GM12801 (cell line): ENCODE results near the gene ROBO1.

Source experiments
- CTCF ChIP-seq: IDR thresholded peaks from one replicate; pipeline ENCODE4 v1.5.1; 2011; ENCODE audit warnings: control low read depth; ENCODE audit not compliant: insufficient read length; ENCODE audit errors: extremely low read depth

ROBO1 gene

GRCh38 chr3:79233431-79234060, 534.3 kb downstream of the ROBO1 start:
- no peak for TF ChIP-seq CTCF

DNA sequence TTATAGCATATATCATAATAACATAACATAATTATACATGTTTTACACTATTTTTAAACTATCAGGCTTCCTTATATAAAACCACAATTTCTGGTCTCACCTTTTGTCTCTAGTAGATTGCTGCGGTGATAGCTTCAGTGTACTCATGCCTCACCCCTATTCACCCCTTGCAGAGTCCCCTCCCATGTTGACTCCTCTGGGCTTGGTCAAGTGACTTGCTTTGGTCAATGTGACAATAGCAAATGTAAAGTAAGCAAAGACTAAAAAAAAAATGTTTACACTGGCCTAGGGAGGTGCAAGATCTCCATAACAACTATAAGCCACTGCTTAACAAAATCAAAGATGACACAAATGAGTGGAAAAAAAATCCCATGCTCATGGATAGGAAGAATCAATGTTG, 537.5 kb downstream of the ROBO1 start:
- TF ChIP-seq CTCF: no peak

GRCh38 chr3:79217096-79217495, 550.7 kb downstream of the ROBO1 start:
- no peak for TF ChIP-seq CTCF

- TF ChIP-seq CTCF: no peak
These were observed 552.5 kb downstream of the ROBO1 start for GRCh38 chr3:79215286-79215685.

DNA sequence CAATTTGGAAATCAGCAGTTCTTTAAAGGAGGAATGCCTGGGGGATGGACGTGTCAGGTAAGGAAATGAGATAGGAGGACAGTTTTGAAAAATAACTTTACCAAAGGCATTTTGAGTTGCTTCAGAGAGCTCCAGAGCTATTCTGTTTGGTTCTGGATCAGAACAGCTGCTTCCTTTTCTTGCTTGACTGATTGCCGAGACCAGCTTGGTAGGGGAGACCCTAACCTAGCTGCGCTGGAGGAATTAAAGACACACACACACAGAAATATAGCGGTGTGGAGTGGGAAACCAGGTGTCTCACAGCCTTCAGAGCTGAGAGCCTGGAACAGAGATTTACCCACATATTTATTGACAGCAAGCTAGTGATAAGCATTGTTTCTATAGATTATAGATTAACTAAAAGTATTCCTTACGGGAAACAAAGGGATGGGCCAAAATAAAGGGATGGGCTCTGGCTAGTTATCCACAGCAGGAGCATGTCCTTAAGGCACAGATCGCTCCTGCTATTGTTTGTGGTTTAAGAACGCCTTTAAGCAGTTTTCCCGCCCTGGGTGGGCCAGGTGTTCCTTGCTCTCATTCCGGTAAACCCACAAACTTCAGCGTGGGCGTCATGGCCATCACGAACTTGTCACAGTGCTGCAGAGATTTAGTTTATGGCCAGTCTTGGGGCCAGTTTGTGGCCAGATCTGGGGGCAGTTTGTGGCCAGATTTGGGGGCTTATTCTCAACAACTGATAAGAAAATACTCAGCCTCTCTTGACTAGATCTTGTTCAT, 556.0 kb downstream of the ROBO1 start:
- TF ChIP-seq CTCF: no peak

DNA sequence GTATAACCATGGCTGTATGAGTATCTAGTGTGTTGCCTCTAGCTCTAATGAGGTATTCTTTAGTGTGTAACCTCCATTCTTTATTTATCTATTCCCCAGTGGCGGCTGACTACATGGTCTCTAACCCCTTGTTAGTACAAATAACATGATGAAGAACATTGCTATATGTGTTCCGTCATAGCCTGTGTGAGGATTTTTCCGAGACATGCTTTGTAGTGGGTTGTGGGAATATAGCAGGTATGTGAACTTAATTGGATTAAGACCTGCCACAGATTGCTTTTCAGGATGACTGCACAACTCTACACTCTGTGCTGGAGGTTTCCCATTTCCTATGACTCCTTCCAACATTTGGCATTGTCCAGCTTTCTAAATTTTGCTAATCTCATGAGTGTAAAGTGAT, 563.4 kb downstream of the ROBO1 start:
- TF ChIP-seq CTCF: no peak

DNA sequence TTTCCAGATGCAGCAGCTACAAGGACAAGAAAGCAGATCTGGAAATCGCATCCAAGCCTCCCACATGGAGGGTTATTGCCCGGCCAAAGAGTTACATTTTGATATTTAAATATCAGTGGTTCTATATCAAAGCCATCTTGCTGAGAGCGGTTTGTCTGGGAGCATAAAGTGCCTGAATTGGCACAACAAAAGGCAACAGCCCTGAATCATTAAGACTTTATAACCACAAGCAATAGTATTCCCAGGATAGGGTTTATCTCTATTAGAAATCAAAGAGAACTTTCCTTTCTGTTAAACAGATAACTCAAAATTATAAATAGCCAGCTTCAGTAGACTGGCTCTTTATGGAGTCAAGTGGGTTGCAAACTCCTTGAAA, 564.7 kb downstream of the ROBO1 start:
- no peak for TF ChIP-seq CTCF
